ENCODE measurements around the gene RGS9. TPM values are rescaled to one million over a fixed set of nuclear protein-coding genes. Genes with fewer than 3 reads are reported as not detected.
"Not testable (repeated sequence)": the region's sequence is repeated elsewhere in the genome, so short reads cannot be mapped to it uniquely, and the experiment has no call there.

The RGS9 gene
- total RNA-seq, 1 donor from 2014 or later = 3.1 TPM

DNA sequence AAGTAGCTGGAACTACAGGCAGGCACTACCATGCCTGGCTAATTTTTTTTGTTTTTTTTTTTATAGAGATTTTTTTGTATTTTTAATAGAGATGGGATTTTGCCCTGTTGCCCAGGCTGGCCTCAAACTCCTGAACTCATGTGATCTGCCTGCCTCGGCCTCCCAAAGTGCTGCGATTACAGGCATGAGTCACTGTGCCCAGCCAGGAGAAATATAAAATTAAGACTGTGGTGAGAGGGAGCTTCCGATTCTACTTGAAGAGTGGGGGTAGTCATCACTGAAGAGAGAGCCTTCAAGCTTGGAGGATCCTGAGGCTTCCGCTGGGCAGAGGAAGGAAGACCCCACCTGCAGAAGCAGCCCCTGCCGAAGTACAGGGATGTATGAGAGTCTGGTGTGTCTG lies 34.4 kb upstream of the RGS9 start:
- Mint-ChIP-seq H3K9me3 (no peaks in the 10 kb centered on the region), H3K4me1 (peaks cover 21% of the 10 kb centered on the region), H3K27me3 (peaks cover 23% of the 10 kb centered on the region), H3K4me3 (no peak overlapping the region), H3K27ac (no peak overlapping the region), H3K36me3 (ENCODE audit: low read depth) (no peaks in the 10 kb centered on the region)
- DNase-seq = no peak
- intact Hi-C loops (cut with micrococcal nuclease) = loop anchor here (5.0 kb wide), 1 partner anchor 95 kb away; no protein-coding TSS in a partner anchor

DNA sequence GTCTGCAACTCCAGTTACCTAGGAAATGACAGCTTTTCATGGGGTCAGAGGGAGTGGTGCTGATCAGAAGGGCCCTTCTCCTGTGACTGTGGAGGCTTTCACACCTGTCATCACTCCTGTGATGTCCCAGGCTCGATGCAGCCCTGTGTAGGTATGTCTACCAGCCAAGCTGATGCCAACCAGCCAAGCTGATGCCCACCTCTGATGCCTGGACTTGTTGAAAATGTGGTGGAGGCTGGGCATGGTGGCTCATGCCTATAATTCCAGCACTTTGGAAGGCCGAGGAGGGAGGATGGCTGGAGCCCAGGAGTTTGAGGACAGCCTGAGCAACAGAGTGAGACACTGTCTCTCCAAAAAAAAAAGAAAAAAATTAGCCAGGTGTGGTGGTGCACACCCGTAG lies 33.7 kb upstream of the RGS9 start:
- Mint-ChIP-seq H3K9me3 (no peaks in the 10 kb centered on the region), H3K4me3 (no peak overlapping the region), H3K27ac (no peak overlapping the region), H3K27me3 (peaks cover 26% of the 10 kb centered on the region), H3K36me3 (ENCODE audit: low read depth) (no peaks in the 10 kb centered on the region), H3K4me1 (peaks cover 21% of the 10 kb centered on the region)
- DNase-seq = no peak
- intact Hi-C loops (cut with micrococcal nuclease) = loop anchor here (5.0 kb wide), 1 partner anchor 94 kb away; no protein-coding TSS in a partner anchor

DNA sequence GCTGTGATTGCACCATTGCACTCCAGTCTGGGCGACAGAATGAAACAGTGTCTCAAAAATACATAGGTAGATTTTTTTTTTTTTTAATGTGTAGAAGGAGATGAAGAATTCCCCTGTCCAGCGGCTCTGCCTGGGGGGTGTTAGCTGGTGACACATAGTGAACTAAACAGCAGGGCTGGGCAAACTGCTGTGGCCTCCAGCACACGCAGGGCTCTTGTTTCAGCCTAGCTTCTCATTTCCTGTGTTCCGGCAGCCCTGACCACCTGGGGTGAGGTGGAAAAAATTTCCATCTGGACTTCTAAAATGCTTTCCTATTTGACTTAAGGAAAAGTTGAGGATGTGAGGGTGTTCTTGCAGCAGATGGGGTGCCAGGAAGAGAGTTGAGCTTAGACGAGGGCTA lies 33.3 kb upstream of the RGS9 start:
- no peak overlapping the region for H3K4me3 Mint-ChIP-seq
- H3K4me1 Mint-ChIP-seq = peaks cover 21% of the 10 kb centered on the region
- intact Hi-C loops (cut with micrococcal nuclease) = loop anchor here (5.0 kb wide), 1 partner anchor 93 kb away; no protein-coding TSS in a partner anchor
- H3K36me3 Mint-ChIP-seq (ENCODE audit: low read depth) = no peaks in the 10 kb centered on the region
- H3K27ac Mint-ChIP-seq = no peak overlapping the region
- DNase-seq = no peak
- no peaks in the 10 kb centered on the region for H3K9me3 Mint-ChIP-seq
- peaks cover 29% of the 10 kb centered on the region for H3K27me3 Mint-ChIP-seq

DNA sequence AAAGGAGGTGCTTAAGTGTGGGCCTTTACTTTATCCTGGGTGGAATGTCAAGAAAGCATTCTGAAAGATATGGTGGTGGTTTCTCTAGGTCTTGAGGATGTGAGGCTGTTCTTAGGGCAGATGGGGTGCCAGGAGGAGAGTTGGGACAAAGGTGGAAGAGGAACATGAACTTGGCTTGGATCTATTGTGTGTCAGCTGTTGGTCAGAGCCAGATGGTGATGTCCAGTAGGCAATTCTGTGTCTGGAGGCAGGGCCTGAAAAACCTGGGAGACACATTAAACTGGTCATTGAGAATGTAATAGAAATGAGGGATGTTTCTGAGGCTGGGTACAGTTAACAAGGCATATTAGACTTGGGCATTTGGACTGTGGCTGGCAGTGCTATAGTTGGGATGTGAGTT lies 32.6 kb upstream of the RGS9 start:
- no peaks in the 10 kb centered on the region for H3K36me3 Mint-ChIP-seq (ENCODE audit: low read depth)
- H3K4me1 Mint-ChIP-seq = peaks cover 17% of the 10 kb centered on the region
- H3K4me3 Mint-ChIP-seq = no peak overlapping the region
- no peak for DNase-seq
- peaks cover 35% of the 10 kb centered on the region for H3K27me3 Mint-ChIP-seq
- intact Hi-C loops (cut with micrococcal nuclease) = loop anchor here (5.0 kb wide), 1 partner anchor 93 kb away; no protein-coding TSS in a partner anchor
- no peaks in the 10 kb centered on the region for H3K9me3 Mint-ChIP-seq
- no peak overlapping the region for H3K27ac Mint-ChIP-seq

DNA sequence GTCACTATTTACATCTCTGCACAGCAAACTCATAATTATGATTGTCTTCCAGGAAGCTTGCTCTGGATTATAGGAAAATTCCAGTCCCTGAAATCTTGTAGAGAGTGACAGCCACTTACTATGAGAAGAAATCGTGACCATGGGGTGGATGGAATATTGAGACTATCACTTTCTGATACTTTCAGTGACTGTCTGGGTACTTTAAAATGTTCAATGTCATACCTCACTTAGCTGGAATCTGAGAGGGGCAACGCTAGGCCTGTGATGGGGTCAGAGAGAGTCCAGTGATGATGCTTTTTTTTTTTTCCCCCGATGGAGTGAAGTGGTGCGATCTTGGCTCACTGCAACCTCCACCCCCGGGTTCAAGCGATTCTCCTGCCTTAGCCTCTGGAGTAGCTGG lies 32.2 kb upstream of the RGS9 start:
- Mint-ChIP-seq H3K27ac (no peak overlapping the region), H3K4me1 (peaks cover 14% of the 10 kb centered on the region), H3K4me3 (no peak overlapping the region), H3K9me3 (no peaks in the 10 kb centered on the region), H3K36me3 (ENCODE audit: low read depth) (no peaks in the 10 kb centered on the region), H3K27me3 (peaks cover 38% of the 10 kb centered on the region)
- intact Hi-C loops (cut with micrococcal nuclease) = loop anchor here (5.0 kb wide), 1 partner anchor 92 kb away; no protein-coding TSS in a partner anchor
- no peak for DNase-seq

DNA sequence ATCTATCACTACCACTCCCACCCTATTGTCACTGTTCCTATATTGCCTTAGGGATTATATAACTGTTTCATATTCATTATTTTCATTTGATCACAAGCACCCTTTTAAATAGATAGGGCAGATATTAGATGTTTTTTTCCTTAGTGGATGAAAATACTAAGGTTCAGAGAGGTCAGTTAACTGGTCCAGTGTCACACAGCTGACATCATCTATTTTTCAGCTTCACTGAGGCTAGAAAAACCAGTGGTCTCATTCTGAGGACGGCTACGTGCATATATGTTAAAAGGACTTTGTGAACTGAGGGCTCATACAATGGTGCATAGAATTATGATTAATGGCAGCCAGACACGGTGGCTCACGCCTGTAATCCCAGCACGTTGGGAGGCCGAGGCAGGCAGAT lies 29.0 kb upstream of the RGS9 start:
- H3K27ac Mint-ChIP-seq = no peak overlapping the region
- DNase-seq = no peak
- no peak overlapping the region for H3K4me3 Mint-ChIP-seq
- peaks cover 1% of the 10 kb centered on the region for H3K36me3 Mint-ChIP-seq (ENCODE audit: low read depth)
- intact Hi-C loops (cut with micrococcal nuclease) = no loop called here
- no peaks in the 10 kb centered on the region for H3K4me1 Mint-ChIP-seq
- H3K27me3 Mint-ChIP-seq = peaks cover 53% of the 10 kb centered on the region
- peaks cover 2% of the 10 kb centered on the region for H3K9me3 Mint-ChIP-seq

DNA sequence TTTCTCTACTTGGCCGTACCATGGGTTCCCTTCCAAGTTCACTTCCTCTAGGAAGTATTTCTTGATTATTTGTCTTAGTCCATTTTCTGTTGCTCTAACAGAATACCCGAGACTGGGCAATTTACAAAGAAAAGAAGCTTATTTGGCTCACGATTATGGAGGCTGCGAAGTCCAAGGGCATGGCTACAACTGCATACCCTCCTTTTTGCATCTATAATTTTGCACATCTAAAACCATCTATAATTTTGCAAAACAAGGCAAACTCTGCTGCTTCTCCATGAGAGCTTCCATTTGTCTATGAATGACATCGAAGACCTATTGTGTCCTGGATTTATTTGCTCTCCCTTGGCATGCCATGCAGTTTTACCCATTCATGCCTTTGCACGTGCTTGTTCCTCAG lies 27.6 kb upstream of the RGS9 start:
- Mint-ChIP-seq H3K27me3 (peaks cover 44% of the 10 kb centered on the region), H3K9me3 (peaks cover 2% of the 10 kb centered on the region), H3K4me1 (no peaks in the 10 kb centered on the region), H3K27ac (no peak overlapping the region), H3K4me3 (no peak overlapping the region), H3K36me3 (ENCODE audit: low read depth) (peaks cover 1% of the 10 kb centered on the region)
- intact Hi-C loops (cut with micrococcal nuclease) = no loop called here
- no peak for DNase-seq

DNA sequence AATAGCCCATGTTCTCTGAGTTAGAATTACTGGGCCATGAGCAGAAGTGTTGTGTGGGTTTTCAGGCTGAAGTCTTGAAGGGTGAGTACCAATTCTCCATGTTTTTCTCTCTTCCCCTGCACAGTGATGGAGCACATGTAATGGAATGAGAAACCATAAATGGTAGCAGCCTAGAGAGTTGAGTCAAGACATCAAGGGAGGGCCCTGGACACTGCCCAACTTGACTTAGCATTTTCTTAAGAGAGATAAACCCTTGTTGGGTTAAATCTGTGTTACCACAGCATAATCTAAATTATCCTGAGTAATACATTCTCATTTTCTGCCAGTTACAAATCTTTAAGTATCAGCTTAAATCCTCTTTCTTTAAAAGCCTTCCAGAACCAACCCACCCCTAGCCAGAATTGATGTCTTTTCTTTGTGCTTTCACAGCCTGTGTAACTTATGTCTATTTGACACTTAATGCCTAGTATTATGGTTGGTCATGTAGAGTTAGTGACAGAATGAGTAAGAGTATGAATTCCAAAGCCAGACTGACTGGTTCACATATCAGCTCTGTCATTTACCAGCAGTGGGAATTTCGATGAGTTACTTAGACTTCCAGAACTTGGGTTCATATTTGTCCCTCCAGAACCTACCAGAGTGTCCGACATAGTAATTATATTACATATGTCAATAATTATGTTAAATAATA lies 27.0 kb upstream of the RGS9 start:
- H3K27ac Mint-ChIP-seq = no peak overlapping the region
- H3K9me3 Mint-ChIP-seq = peaks cover 2% of the 10 kb centered on the region
- DNase-seq = no peak
- peaks cover 42% of the 10 kb centered on the region for H3K27me3 Mint-ChIP-seq
- H3K4me1 Mint-ChIP-seq = no peaks in the 10 kb centered on the region
- peaks cover 1% of the 10 kb centered on the region for H3K36me3 Mint-ChIP-seq (ENCODE audit: low read depth)
- intact Hi-C loops (cut with micrococcal nuclease) = no loop called here
- H3K4me3 Mint-ChIP-seq = no peak overlapping the region

DNA sequence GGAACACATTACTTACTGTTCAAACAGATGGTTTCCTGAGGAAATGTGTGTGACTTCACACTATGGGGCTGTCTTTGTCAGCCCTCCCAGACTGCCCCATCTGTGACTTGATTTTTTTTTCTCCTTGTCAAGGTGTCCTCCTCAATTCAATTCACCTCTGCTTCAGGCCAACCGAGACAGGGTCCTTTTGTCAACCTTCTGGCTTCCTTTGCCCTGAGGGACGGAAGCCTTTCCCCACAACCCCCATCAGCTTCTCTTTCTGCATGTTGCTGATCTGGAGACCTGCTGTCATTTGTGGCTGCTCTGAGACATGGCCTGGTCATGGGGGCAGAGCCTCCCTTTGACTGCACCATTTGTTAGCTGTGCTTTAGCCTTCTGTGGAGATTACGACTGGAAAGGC lies 21.3 kb upstream of the RGS9 start:
- intact Hi-C loops (cut with micrococcal nuclease) = no loop called here
- Mint-ChIP-seq H3K27ac (no peak overlapping the region), H3K27me3 (peaks cover 14% of the 10 kb centered on the region), H3K9me3 (peaks cover 16% of the 10 kb centered on the region), H3K4me1 (peaks cover 6% of the 10 kb centered on the region), H3K36me3 (ENCODE audit: low read depth) (peaks cover 1% of the 10 kb centered on the region), H3K4me3 (no peak overlapping the region)
- no peak for DNase-seq

DNA sequence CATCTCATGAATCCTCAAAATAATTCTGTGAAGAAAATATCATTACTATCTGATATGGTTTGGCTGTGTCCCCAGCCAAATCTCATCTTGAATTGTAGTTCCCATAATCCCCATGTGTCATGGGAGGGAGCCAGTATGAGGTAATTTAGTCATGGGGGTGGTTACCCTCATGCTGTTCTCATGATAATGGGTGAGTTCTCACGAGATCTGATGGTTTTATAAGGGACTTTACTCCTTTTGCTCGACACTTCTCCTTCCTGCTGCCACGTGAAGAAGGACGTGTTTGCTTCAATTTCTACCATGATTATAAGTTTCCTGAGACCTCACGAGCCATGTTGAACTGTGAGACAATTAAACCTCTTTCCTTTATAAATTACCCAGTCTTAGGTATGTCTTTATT lies 20.7 kb upstream of the RGS9 start:
- H3K27ac Mint-ChIP-seq; H3K36me3 Mint-ChIP-seq (ENCODE audit: low read depth); DNase-seq; H3K4me1 Mint-ChIP-seq; intact Hi-C loops (cut with micrococcal nuclease); H3K4me3 Mint-ChIP-seq; H3K27me3 Mint-ChIP-seq: not testable (repeated sequence)
- H3K9me3 Mint-ChIP-seq = peaks cover 13% of the 10 kb centered on the region

DNA sequence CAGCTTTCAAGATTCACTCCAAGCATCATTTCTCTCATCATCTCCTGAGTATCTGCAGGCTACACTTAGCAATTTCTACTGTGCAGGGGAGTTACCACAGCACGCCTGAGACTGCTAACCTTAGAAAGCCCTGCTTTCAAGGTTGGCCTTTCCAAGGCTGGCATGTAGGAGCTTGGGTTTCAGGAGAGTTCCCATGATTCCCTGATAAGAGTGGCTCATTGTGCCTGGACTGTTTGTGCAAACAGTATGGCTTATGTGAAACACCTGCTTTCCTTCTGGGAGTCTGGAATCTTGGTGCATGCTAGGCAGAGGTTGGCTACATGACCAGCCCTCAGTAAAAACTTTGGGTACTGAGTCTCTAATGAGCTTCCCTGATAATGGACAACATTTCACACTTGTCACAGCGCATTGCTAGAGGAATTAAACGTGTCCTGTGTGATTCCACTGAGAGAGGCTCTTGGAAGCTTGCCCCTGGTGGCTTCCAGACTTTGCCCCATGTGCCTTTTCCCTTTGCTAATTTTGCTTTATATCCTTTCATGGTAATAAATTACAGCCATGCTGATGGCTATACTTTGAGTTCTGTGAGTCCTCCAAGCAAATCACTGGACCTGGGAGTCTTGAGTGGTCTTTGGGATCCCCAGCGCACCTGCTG lies 19.7 kb upstream of the RGS9 start:
- Mint-ChIP-seq H3K36me3 (ENCODE audit: low read depth) (no peaks in the 10 kb centered on the region), H3K27ac (no peak overlapping the region), H3K4me3 (no peak overlapping the region), H3K4me1 (peaks cover 19% of the 10 kb centered on the region), H3K9me3 (peaks cover 13% of the 10 kb centered on the region), H3K27me3 (peaks cover 5% of the 10 kb centered on the region)
- DNase-seq = no peak
- intact Hi-C loops (cut with micrococcal nuclease) = no loop called here

DNA sequence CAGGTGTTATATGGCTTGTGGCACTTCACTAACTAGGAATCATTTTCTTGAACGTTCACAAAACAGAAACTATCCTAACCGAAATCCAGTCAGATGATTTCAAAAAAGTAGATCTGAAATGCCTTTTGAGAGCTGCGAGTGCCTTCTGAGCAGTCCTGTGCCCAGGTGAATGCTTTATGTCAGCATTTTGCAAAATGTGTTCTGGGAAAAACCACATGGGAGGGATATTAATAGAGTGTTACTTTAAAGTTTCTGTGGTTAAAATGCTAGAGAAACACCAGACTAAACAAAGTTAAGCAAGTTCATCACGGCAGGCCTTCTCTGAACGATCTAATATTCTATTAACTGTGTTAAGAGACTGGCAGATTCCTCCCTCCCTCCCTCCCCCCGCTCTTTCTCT lies 15.8 kb upstream of the RGS9 start:
- peaks cover 23% of the 10 kb centered on the region for H3K4me1 Mint-ChIP-seq
- peak overlapping the region; percentile 91 for H3K27ac Mint-ChIP-seq
- DNase-seq = peak; percentile 71
- H3K36me3 Mint-ChIP-seq (ENCODE audit: low read depth) = no peaks in the 10 kb centered on the region
- intact Hi-C loops (cut with micrococcal nuclease) = loop anchor here (5.0 kb wide), 1 partner anchor 94 kb away; no protein-coding TSS in a partner anchor
- peaks cover 13% of the 10 kb centered on the region for H3K9me3 Mint-ChIP-seq
- H3K27me3 Mint-ChIP-seq = peaks cover 2% of the 10 kb centered on the region
- peak overlapping the region; percentile 86 for H3K4me3 Mint-ChIP-seq

DNA sequence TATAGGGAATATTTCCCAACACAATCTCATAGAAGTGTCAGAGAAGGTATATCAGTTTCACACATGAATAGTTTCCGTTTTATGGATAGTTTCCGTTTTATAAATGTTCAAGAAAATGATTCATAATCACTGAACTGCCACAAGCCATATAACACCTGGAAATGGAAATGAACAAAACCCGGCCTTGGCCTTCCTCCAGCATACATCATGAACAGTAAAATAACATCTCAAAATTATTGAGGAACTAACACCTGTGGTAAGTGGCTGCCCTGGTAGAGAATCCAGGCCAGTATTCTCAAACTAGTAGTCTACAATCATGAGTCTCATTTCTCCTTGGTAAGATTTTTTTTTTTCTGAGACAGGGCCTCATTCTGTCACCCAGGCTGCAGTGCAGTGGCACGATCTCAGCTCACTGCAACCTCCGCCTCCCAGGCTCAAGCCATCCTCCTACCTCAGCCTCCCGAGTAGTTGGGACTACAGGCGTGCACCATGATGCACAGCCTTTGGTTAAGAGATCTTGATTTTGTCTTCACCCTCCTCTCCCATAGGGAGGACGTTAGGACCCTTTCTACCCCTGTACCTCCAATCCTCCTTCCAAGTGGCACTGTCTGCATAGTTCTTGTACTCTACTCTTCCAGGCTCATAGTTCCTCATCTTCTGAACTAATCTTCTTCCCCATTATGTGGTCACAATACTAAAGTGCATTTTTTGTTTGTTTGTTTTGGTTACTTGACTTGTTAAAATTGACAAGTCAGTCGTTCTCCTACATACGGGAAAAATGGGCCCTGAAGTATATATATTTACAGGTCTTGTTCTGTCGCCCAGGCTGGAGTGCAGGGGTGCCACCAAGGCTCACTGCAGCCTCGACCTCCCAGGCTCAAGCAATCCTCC lies 15.0 kb upstream of the RGS9 start:
- H3K4me1 Mint-ChIP-seq = peaks cover 23% of the 10 kb centered on the region
- peak; percentile 68 for DNase-seq
- H3K36me3 Mint-ChIP-seq (ENCODE audit: low read depth) = no peaks in the 10 kb centered on the region
- peak overlapping the region; percentile 86 for H3K4me3 Mint-ChIP-seq
- peak overlapping the region; percentile 91 for H3K27ac Mint-ChIP-seq
- H3K27me3 Mint-ChIP-seq = peaks cover 5% of the 10 kb centered on the region
- peaks cover 8% of the 10 kb centered on the region for H3K9me3 Mint-ChIP-seq
- intact Hi-C loops (cut with micrococcal nuclease) = loop anchor here (2.0 to 5.0 kb wide), 3 partner anchors 65 to 147 kb away; partner anchors contain the start of gene GNA13

All from activated CD4-positive, alpha-beta T cell treated with anti-CD3 and anti-CD28 coated beads, Interleukin-2, amount 10 ng/mL, durations not matched to agents 24 days and 14 days (primary cell).